NCI-H128 (cell line): Measurements from ENCODE around the gene OPHN1.

Source experiments
- DNase-seq: peaks from one replicate; lab custom pipeline; 2025; ENCODE audit not compliant: unreplicated experiment; lab: John Stamatoyannopoulos, UW

The OPHN1 gene

GRCh38 chrX:68183612-68184214, 249.6 kb downstream of the OPHN1 start:
- no peak for DNase-seq

- no peak for DNase-seq
These were observed 252.7 kb downstream of the OPHN1 start for GRCh38 chrX:68180579-68180978.

GRCh38 chrX:68179355-68179754, 253.9 kb downstream of the OPHN1 start:
- no peak for DNase-seq

- no peak for DNase-seq
These were observed 255.8 kb downstream of the OPHN1 start for GRCh38 chrX:68177542-68177941.

GRCh38 chrX:68175562-68175961, 257.7 kb downstream of the OPHN1 start:
- DNase-seq: no peak

- no peak for DNase-seq
These were observed 269.9 kb downstream of the OPHN1 start for GRCh38 chrX:68163441-68163840.

- DNase-seq: no peak
These were observed 285.4 kb downstream of the OPHN1 start for GRCh38 chrX:68147848-68148247.

GRCh38 chrX:68146054-68146453, 287.2 kb downstream of the OPHN1 start:
- no peak for DNase-seq

GRCh38 chrX:68139791-68140190, 293.5 kb downstream of the OPHN1 start:
- DNase-seq: no peak

- DNase-seq: no peak
These were observed 300.1 kb downstream of the OPHN1 start for GRCh38 chrX:68133181-68133580.

- DNase-seq: no peak
These were observed 300.5 kb downstream of the OPHN1 start for GRCh38 chrX:68132749-68133148.

- DNase-seq: no peak
These were observed 311.5 kb downstream of the OPHN1 start for GRCh38 chrX:68121835-68122234.

- no peak for DNase-seq
These were observed 311.9 kb downstream of the OPHN1 start for GRCh38 chrX:68121371-68121770.

GRCh38 chrX:68115371-68115770, 317.9 kb downstream of the OPHN1 start:
- no peak for DNase-seq

- no peak for DNase-seq
These were observed 318.6 kb downstream of the OPHN1 start for GRCh38 chrX:68114573-68115129.

GRCh38 chrX:68113837-68114572, 319.3 kb downstream of the OPHN1 start:
- DNase-seq: no peak

GRCh38 chrX:68112321-68112720, 321.0 kb downstream of the OPHN1 start:
- no peak for DNase-seq

GRCh38 chrX:68109162-68109561, 324.1 kb downstream of the OPHN1 start:
- no peak for DNase-seq

- DNase-seq: no peak
These were observed 334.9 kb downstream of the OPHN1 start for GRCh38 chrX:68098431-68098830.

- DNase-seq: no peak
These were observed 343.0 kb downstream of the OPHN1 start for GRCh38 chrX:68090266-68090665.

GRCh38 chrX:68087526-68087925, 345.8 kb downstream of the OPHN1 start:
- DNase-seq: no peak

- no peak for DNase-seq
These were observed 346.6 kb downstream of the OPHN1 start for GRCh38 chrX:68086709-68087108.

GRCh38 chrX:68084765-68085164, 348.5 kb downstream of the OPHN1 start:
- no peak for DNase-seq
